Muscle layer of colon (tissue), 2 donors: ENCODE data around the gene EMC9.

Experiments used
- H3K27ac ChIP-seq: one replicate; pipeline ENCODE4 v1.7.0; 2013; ENCODE audit warnings: low read depth, mild to moderate bottlenecking, low read length, moderate library complexity
- H3K27me3 ChIP-seq, 2 donors: one replicate each; pipeline ENCODE4 v1.7.0; 2013; ENCODE audit warnings: low read length in 2 of 2, mild to moderate bottlenecking in 2 of 2; ENCODE audit not compliant: insufficient read depth in 2 of 2, control insufficient read depth in 1 of 2
- H3K36me3 ChIP-seq: one replicate; pipeline ENCODE4 v1.7.0; 2013; ENCODE audit warnings: mild to moderate bottlenecking, low read length; ENCODE audit not compliant: insufficient read depth
- H3K4me1 ChIP-seq: one replicate; pipeline ENCODE4 v1.7.0; 2013; ENCODE audit warnings: mild to moderate bottlenecking, low read length; ENCODE audit not compliant: insufficient read depth
- H3K4me3 ChIP-seq, 2 donors: one replicate each; pipeline ENCODE4 v1.7.0; 2013; ENCODE audit warnings: low read length in 2 of 2, low read depth in 1 of 2, mild to moderate bottlenecking in 1 of 2, moderate library complexity in 1 of 2
- H3K9ac ChIP-seq: one replicate; pipeline ENCODE4 v1.7.0; 2013; ENCODE audit warnings: low read length
- H3K9me3 ChIP-seq: one replicate; pipeline ENCODE4 v1.7.0; 2013; ENCODE audit warnings: mild to moderate bottlenecking, low read length
- donor health status: abdominal sarcoma.
- donor health status: Adenocarcinoma of cecum.

Gene EMC9

DNA sequence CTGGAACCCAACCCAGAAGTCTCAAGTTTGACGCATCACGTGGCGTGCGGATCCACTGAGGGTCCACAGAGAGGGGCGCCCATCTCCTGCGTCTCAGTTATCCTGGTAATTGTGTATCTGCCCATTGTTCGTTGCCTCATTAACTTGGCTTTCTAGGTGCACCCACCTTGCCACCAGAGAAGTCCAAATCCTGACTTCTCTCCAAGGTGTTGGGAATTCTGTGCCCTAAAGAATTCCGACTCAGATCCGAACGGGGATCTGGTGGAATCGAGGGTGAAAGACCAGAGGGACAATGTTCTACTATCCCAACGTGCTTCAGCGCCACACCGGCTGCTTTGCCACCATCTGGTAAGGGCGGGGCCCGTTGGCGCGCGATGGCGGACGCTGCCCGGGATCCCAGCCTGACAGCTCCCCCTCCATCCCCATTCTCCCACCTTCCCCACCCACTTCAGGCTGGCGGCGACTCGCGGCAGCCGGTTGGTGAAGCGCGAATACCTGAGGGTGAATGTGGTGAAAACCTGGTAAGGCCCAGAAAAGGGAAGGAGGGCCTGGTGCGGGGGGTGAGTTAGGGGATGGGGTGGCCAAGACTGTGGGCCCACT is 31.0 kb upstream of the EMC9 start:
- H3K9me3 ChIP-seq: no peaks in the 10 kb centered on the region
- H3K4me3 ChIP-seq: peak overlapping the region; percentile 21 to 64
- H3K27me3 ChIP-seq: no peaks in the 10 kb centered on the region
- no peak overlapping the region for H3K9ac ChIP-seq
- H3K27ac ChIP-seq: peak overlapping the region; percentile 34
- peaks cover 10% of the 10 kb centered on the region for H3K36me3 ChIP-seq
- H3K4me1 ChIP-seq: no peaks in the 10 kb centered on the region

DNA sequence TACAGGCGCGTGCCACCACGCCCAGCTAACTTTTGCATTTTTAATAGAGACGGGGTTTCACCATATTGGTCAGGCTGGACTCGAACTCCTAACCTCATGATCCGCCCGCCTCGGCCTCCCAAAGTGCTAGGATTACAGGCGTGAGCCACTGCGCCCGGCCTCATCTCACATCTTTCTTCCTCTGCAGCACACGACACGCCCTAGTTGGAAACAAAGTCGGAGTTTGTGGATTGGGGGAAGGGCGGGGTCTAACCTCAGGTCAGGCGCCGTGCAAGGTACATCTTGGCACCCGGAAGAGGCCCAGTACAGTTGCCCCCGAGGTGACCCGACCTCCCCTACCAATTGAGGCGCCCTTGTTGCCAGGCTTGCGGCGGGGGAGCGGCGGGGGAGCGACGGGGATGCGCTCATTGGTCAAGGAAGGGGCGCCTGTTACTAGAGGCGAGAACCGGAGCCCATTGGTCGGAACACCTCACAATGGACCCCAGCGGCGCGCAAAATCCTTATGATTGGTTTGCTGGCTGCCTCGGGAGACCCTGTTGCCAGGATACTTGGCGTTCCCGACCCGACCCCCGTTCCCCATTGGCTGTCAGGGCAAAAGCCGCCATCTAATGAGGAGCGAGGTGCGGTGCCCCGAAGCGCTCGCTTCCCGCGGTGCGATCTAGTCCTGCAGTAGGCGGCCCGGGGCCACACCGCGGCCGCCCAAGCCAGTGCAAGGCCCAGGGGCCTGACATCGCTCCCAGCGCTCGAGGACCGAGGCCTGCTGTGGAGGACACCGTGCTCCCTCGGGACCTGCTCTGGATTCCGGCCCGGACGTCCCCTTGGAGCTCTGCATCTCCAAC is 30.2 kb upstream of the EMC9 start, which contains the start of gene REC8:
Gene REC8 (plus strand): TSS at position 659 of the 839 bp plus-strand sequence. CDS start 473 bp downstream, outside the sequence.
- peak within 1 kb of the TSS; percentile 56 for H3K27ac ChIP-seq
- no peaks in the 10 kb centered on the region for H3K4me1 ChIP-seq
- H3K36me3 ChIP-seq: peaks cover 6% of the 10 kb centered on the region
- H3K9me3 ChIP-seq: no peaks in the 10 kb centered on the region
- no peak within 1 kb of the TSS for H3K9ac ChIP-seq
- H3K27me3 ChIP-seq: no peaks in the 10 kb centered on the region
- H3K4me3 ChIP-seq: peak within 1 kb of the TSS; percentile 21 to 64

DNA sequence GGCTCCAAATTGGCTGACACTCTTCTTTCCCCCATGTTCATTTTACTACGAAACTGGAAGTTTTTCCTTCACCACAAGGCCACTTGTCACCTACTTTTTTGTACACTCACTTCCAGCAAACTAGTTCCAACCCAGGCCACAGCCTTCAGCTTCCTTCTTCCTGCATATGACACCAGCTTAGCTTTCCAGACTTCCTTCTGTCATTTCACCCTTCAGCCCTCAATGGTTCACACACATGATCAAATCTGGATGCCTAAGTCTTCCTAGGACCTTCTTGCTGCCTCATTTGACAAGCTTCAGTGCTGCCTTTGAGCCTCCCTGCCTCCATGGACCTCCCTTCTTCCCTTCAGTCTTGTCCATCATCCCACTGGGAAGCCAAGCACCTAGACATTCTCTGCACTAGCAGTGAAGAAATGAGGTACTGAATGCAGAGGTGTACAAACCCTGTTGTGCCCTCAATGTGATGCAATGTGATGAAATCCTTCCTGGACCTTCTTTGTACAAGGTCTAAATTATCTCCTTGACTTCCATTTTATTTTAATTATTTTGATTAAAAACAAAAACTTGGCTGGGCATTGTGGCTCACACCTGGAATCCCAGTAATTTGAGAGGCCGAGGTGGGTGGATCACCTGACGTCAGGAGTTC is 26.2 kb upstream of the EMC9 start:
- H3K27ac ChIP-seq: no peak overlapping the region
- H3K4me3 ChIP-seq: no peak overlapping the region
- no peaks in the 10 kb centered on the region for H3K9me3 ChIP-seq
- H3K36me3 ChIP-seq: peaks cover 42% of the 10 kb centered on the region
- no peaks in the 10 kb centered on the region for H3K27me3 ChIP-seq
- H3K9ac ChIP-seq: no peak overlapping the region
- peaks cover 9% of the 10 kb centered on the region for H3K4me1 ChIP-seq

DNA sequence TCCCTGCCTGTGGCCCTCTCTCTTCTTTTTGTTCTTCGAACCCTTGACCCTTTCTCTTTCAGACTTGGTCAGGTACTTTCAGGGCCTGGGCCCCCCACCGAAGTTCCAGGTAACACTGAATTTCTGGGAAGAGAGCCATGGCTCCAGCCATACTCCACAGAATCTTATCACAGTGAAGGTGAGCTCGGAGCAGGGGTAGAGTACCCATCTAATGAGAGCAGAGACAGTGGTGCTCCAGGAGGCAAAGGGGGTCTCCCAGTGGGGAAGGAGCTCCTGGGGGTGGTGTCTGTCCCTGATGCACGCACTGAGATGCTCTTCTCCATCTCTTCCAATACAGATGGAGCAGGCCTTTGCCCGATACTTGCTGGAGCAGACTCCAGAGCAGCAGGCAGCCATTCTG is 24.4 kb upstream of the EMC9 start:
- Histone ChIP-seq H3K9me3 (no peaks in the 10 kb centered on the region), H3K36me3 (peaks cover 42% of the 10 kb centered on the region), H3K9ac (no peak overlapping the region), H3K27me3 (no peaks in the 10 kb centered on the region), H3K27ac (no peak overlapping the region), H3K4me1 (peaks cover 21% of the 10 kb centered on the region), H3K4me3 (no peak overlapping the region)

DNA sequence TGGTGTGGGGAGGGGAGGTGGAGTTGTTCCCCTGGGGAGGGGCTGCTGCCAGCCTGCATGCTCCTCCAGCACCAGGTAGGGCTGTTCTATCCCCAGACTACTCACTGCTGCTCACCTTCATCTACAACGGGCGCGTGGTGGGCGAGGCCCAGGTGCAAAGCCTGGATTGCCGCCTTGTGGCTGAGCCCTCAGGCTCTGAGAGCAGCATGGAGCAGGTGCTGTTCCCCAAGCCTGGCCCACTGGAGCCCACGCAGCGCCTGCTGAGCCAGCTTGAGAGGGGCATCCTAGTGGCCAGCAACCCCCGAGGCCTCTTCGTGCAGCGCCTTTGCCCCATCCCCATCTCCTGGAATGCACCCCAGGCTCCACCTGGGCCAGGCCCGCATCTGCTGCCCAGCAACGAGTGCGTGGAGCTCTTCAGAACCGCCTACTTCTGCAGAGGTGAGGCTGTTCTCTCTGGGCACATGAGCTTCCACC is 23.2 kb upstream of the EMC9 start:
- H3K27me3 ChIP-seq: no peaks in the 10 kb centered on the region
- no peak overlapping the region for H3K4me3 ChIP-seq
- H3K36me3 ChIP-seq: peaks cover 54% of the 10 kb centered on the region
- H3K4me1 ChIP-seq: peaks cover 26% of the 10 kb centered on the region
- H3K9me3 ChIP-seq: no peaks in the 10 kb centered on the region
- no peak overlapping the region for H3K27ac ChIP-seq
- H3K9ac ChIP-seq: no peak overlapping the region

DNA sequence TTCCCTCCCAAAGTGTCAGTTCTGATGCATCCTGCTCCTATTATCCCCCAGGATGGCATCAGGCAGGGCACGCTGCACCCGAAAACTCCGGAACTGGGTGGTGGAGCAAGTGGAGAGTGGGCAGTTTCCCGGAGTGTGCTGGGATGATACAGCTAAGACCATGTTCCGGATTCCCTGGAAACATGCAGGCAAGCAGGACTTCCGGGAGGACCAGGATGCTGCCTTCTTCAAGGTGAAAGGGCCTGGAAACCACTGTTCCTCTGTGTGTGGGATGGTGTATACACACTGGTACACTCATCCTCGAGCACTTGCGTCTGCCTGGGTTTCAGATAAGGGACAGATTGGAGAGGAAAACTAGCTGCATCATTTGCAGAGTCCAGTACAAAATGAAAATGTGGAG is 20.7 kb upstream of the EMC9 start:
- Histone ChIP-seq H3K27ac (peak overlapping the region; percentile 94), H3K36me3 (peaks cover 69% of the 10 kb centered on the region), H3K4me3 (peak overlapping the region; percentile 78 to 93), H3K9ac (peak overlapping the region; percentile 91), H3K4me1 (peaks cover 26% of the 10 kb centered on the region), H3K27me3 (no peaks in the 10 kb centered on the region), H3K9me3 (no peaks in the 10 kb centered on the region)

DNA sequence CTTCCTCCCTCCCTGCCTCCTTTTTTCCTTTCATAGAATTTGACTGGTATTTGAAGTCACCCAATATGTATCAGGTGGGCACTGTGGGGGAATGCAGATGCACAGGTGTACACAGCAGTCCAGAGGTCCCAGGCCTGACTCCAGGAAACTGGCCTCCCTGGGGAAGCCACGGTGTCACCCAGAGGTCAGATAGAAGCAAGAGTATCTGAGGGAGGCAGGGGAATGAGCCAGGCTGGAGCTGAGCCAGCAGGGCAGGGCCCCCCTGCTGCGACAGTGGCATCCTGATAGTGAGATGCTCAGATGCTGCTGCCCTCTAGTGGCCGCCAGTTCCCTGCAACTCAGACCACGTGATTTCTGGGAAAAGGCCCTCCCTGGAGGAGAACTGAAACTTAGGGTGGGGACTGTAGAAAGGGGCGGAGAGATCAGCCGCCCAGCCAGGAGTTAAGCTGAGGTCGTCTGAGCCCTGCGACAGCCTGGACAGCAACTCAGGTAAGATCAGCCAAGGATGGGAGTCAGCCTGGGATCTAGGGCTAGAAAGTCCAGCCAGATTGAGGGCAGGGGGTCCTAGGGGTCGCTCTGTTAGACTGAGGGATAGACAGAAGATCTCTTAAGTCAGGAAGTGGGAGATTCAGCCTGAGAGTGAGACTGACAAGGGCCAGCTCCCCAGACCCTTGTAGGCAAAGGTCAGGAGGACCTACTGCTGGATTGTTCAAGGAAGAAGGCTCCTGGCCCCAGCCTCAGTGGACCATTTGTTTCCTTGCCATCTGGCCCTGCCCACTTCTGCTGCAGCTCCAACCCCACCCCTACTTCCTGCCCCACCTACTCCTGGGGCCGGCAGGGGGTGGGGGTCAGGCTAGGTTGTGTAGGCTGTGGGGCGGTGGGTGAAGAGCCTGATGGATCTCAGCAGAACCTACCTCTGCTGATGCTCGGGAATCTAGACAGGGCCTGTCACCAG is 19.7 kb upstream of the EMC9 start, which contains the start of gene IRF9:
Gene IRF9 (plus strand): TSS at position 416 of the 955 bp plus-strand sequence. CDS start 880 bp downstream, outside the sequence.
- H3K4me3 ChIP-seq: peak within 1 kb of the TSS; percentile 78 to 93
- H3K27ac ChIP-seq: peak within 1 kb of the TSS; percentile 94
- peaks cover 26% of the 10 kb centered on the region for H3K4me1 ChIP-seq
- H3K9me3 ChIP-seq: no peaks in the 10 kb centered on the region
- no peaks in the 10 kb centered on the region for H3K27me3 ChIP-seq
- peak within 1 kb of the TSS; percentile 91 for H3K9ac ChIP-seq
- peaks cover 66% of the 10 kb centered on the region for H3K36me3 ChIP-seq

DNA sequence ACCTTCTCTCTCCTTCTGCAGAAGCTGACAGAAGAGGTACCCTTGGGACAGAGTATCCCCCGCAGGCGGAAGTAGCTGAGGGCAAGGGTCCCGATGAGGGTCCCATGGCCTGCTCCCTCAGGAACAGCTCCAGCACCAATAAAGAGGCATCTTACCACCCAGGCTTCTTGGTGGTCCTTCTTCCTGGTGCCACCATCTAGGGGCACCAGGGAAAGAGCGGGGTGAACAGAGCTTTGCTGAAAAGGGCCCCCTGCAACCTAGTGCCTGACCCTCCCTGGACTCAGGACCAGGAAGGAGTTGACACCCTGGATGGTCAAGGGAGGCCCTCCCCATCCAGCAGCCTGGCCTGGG is 19.1 kb upstream of the EMC9 start:
- Histone ChIP-seq H3K9ac (peak overlapping the region; percentile 91), H3K27me3 (no peaks in the 10 kb centered on the region), H3K9me3 (no peaks in the 10 kb centered on the region), H3K4me1 (peaks cover 26% of the 10 kb centered on the region), H3K4me3 (no peak overlapping the region), H3K27ac (peak overlapping the region; percentile 94), H3K36me3 (peaks cover 65% of the 10 kb centered on the region)

DNA sequence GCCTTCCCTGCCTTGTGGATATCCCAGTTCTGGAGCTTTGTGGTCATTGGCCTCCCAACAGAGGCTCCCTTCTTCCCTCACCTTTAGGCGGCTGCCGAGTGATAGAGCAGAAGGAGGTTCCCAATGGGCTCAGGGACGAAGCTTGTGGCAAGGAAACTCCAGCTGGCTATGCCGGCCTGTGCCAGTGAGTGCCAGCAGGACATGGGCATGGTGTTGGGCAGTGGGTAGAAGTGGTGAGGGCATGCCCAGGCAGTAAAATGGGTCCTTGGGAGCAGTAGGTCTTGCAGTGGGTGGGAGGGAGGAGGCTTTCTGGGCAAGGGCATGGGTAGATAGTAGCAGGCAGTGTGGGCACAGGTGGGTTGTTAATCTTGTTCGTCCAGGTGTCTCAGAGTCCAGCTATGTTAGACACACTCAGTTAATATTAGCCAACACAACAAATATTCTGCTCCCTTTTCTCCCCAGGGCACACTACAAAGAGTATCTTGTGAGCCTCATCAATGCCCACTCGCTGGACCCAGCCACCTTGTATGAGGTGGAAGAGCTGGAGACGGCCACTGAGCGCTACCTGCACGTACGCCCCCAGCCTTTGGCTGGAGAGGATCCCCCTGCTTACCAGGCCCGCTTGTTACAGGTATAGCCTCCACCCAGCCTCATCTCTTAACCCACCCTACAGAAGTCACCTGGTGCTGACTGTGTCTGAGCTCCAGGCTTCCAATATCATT is 18.5 kb upstream of the EMC9 start:
- H3K27me3 ChIP-seq: no peaks in the 10 kb centered on the region
- peaks cover 26% of the 10 kb centered on the region for H3K4me1 ChIP-seq
- H3K36me3 ChIP-seq: peaks cover 65% of the 10 kb centered on the region
- no peaks in the 10 kb centered on the region for H3K9me3 ChIP-seq
- peak overlapping the region; percentile 94 for H3K27ac ChIP-seq
- H3K9ac ChIP-seq: no peak overlapping the region
- no peak overlapping the region for H3K4me3 ChIP-seq

DNA sequence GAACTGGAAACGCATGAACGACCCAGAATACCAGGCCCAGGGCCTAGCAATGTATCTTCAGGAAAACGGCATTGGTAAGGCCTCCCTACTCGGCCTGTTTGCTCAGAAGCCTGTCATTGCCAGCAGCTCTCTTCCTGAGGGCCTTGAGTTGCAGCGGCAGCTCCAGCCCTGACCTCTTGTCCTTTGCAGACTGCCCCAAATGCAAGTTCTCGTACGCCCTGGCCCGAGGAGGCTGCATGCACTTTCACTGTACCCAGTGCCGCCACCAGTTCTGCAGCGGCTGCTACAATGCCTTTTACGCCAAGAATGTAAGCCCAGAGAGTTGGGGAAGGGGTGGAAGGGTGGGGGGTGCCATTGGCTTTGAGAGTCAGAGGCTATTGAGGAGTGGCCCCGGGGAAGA is 15.9 kb upstream of the EMC9 start:
- peaks cover 14% of the 10 kb centered on the region for H3K4me1 ChIP-seq
- peaks cover 53% of the 10 kb centered on the region for H3K36me3 ChIP-seq
- no peak overlapping the region for H3K4me3 ChIP-seq
- no peak overlapping the region for H3K9ac ChIP-seq
- H3K27me3 ChIP-seq: no peaks in the 10 kb centered on the region
- H3K9me3 ChIP-seq: no peaks in the 10 kb centered on the region
- no peak overlapping the region for H3K27ac ChIP-seq
